Measurements from ENCODE around the gene PTPRD.
"Not testable (repeated sequence)": the region's sequence is repeated elsewhere in the genome, so short reads cannot be mapped to it uniquely, and the experiment has no call there.

Gene PTPRD

DNA sequence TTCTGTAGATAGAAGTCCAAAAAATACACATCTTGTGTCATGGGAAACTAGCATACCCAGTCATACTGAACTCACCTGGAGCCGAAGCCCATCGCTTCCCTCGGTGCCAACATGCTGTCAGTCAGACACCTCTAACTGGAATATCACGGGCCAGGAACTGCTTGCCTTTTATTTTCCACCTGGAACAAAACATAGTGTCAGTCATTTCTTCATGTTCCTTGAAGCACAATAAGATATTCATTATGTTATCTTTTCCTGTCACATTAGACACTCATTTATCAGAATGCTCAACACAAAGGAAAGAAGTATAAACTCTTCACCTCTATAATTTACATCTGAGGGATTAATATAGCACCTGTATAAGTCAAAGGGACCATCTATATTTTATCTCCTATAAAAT, 674.4 kb downstream of the PTPRD start:
- TF ChIP-seq, protein P1, sequence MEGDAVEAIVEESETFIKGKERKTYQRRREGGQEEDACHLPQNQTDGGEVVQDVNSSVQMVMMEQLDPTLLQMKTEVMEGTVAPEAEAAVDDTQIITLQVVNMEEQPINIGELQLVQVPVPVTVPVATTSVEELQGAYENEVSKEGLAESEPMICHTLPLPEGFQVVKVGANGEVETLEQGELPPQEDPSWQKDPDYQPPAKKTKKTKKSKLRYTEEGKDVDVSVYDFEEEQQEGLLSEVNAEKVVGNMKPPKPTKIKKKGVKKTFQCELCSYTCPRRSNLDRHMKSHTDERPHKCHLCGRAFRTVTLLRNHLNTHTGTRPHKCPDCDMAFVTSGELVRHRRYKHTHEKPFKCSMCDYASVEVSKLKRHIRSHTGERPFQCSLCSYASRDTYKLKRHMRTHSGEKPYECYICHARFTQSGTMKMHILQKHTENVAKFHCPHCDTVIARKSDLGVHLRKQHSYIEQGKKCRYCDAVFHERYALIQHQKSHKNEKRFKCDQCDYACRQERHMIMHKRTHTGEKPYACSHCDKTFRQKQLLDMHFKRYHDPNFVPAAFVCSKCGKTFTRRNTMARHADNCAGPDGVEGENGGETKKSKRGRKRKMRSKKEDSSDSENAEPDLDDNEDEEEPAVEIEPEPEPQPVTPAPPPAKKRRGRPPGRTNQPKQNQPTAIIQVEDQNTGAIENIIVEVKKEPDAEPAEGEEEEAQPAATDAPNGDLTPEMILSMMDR (conservative IDR thresholded peaks at IDR 0.05; ENCODE audit: low read length): no peak
- no peak for TF ChIP-seq EZH2phosphoT487 (IDR thresholded peaks at IDR 0.05; ENCODE audit: borderline replicate concordance)
- H3K9me3 ChIP-seq (ENCODE audit: insufficient read depth, low read depth, low read length): no peaks in the 10 kb centered on the region

DNA sequence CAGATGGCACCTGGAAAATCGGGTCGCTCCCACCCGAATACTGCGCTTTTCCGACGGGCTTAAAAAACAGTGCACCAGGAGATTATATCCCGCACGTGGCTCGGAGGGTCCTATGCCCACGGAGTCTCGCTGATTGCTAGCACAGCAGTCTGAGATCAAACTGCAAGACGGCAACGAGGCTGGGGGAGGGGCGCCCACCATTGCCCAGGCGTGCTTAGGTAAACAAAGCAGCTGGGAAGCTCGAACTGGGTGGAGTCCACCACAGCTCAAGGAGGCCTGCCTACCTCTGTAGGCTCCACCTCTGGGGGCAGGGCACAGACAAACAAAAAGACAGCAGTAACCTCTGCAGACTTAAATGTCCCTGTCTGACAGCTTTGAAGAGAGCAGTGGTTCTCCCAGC, 681.3 kb downstream of the PTPRD start:
- H3K9me2 ChIP-seq (replicated peaks; ENCODE audit: low read depth, low read length): not testable (repeated sequence)

More for the DNA sequence above, 674.4 kb downstream of the PTPRD start:
- no peak overlapping the region for H2AFZ ChIP-seq (ENCODE audit: low read length)
- no peak overlapping the region for H3K9ac ChIP-seq (ENCODE audit: low read depth, low read length, poor library complexity, severe bottlenecking)
- H3F3A ChIP-seq (ENCODE audit: low read depth): no peaks in the 10 kb centered on the region
- no peaks in the 10 kb centered on the region for H3K36me3 ChIP-seq (ENCODE audit: insufficient read depth, low read length)
- H4K20me1 ChIP-seq (ENCODE audit: insufficient read depth, low read length, poor library complexity, severe bottlenecking): no peaks in the 10 kb centered on the region
- no peak overlapping the region for H3K4me2 ChIP-seq (ENCODE audit: low read depth, low read length, poor library complexity, severe bottlenecking)
- no peaks in the 10 kb centered on the region for H3K27me3 ChIP-seq (ENCODE audit: insufficient read depth, low read length, poor library complexity, severe bottlenecking)
- no peaks in the 10 kb centered on the region for H3K79me2 ChIP-seq (ENCODE audit: insufficient read depth, low read length)
- H3K4me3 ChIP-seq (ENCODE audit: low read length, poor library complexity, severe bottlenecking): no peak overlapping the region
- H3K9me2 ChIP-seq (replicated peaks; ENCODE audit: low read depth, low read length): no peaks in the 10 kb centered on the region
- H3K4me1 ChIP-seq (ENCODE audit: insufficient read depth, low read length, poor library complexity, severe bottlenecking): peaks cover 8% of the 10 kb centered on the region

DNA sequence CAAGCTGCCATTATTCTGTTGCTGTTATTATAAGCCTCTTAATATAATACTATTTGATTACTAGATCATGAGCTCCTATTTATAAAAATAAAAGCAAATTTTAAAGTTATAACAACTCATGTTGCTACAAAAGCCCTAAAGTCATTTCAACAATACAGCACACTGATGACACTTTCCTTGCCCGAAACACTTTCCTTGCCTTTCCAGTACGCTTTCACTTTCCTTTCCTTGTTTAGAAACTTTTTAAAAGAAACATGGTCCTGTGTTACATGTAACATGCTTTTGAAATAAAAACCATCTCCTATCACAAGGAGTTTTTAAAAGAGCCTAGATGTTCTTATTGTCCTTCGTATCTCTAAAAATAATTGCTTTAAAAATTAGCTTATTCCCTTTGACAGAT, 688.4 kb downstream of the PTPRD start:
- no peak for TF ChIP-seq EZH2phosphoT487 (IDR thresholded peaks at IDR 0.05; ENCODE audit: borderline replicate concordance)
- TF ChIP-seq, protein P1 (conservative IDR thresholded peaks at IDR 0.05; ENCODE audit: low read length): no peak
- H2AFZ ChIP-seq (ENCODE audit: low read length): no peak overlapping the region
- no peaks in the 10 kb centered on the region for H4K20me1 ChIP-seq (ENCODE audit: insufficient read depth, low read length, poor library complexity, severe bottlenecking)
- no peaks in the 10 kb centered on the region for H3K36me3 ChIP-seq (ENCODE audit: insufficient read depth, low read length)
- H3K9me2 ChIP-seq (replicated peaks; ENCODE audit: low read depth, low read length): no peaks in the 10 kb centered on the region
- no peaks in the 10 kb centered on the region for H3K27me3 ChIP-seq (ENCODE audit: insufficient read depth, low read length, poor library complexity, severe bottlenecking)
- H3K9ac ChIP-seq (ENCODE audit: low read depth, low read length, poor library complexity, severe bottlenecking): no peak overlapping the region
- no peaks in the 10 kb centered on the region for H3K9me3 ChIP-seq (ENCODE audit: insufficient read depth, low read depth, low read length)
- no peak overlapping the region for H3K4me3 ChIP-seq (ENCODE audit: low read length, poor library complexity, severe bottlenecking)
- no peaks in the 10 kb centered on the region for H3K79me2 ChIP-seq (ENCODE audit: insufficient read depth, low read length)
- no peak overlapping the region for H3K4me2 ChIP-seq (ENCODE audit: low read depth, low read length, poor library complexity, severe bottlenecking)
- H3F3A ChIP-seq (ENCODE audit: low read depth): no peaks in the 10 kb centered on the region
- no peaks in the 10 kb centered on the region for H3K4me1 ChIP-seq (ENCODE audit: insufficient read depth, low read length, poor library complexity, severe bottlenecking)

More for the DNA sequence above, 681.3 kb downstream of the PTPRD start:
- H3K4me3 ChIP-seq (ENCODE audit: low read length, poor library complexity, severe bottlenecking); H3K4me2 ChIP-seq (ENCODE audit: low read depth, low read length, poor library complexity, severe bottlenecking); H3F3A ChIP-seq (ENCODE audit: low read depth); H3K9ac ChIP-seq (ENCODE audit: low read depth, low read length, poor library complexity, severe bottlenecking); H3K27me3 ChIP-seq (ENCODE audit: insufficient read depth, low read length, poor library complexity, severe bottlenecking); H3K79me2 ChIP-seq (ENCODE audit: insufficient read depth, low read length); H3K4me1 ChIP-seq (ENCODE audit: insufficient read depth, low read length, poor library complexity, severe bottlenecking); H2AFZ ChIP-seq (ENCODE audit: low read length); H4K20me1 ChIP-seq (ENCODE audit: insufficient read depth, low read length, poor library complexity, severe bottlenecking); H3K9me3 ChIP-seq (ENCODE audit: insufficient read depth, low read depth, low read length); H3K36me3 ChIP-seq (ENCODE audit: insufficient read depth, low read length): not testable (repeated sequence)

DNA sequence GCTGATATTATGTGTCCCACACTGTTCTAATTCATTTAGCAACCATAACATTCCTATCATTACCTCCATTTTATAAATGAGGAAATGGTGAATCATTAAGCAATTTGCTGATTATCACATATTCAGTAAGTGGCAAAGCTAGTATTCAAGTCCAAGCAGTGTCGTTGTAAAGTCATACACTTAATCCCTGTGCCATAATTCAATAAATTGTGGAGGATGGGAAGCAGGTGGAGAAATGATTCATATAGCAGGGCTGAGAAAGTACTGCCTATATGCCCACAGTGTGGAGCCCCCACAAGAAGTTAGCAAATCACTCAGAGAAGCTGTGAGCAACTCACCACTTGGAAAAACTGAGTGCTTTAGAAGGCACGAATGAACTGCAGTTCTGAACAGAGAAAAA, 691.0 kb downstream of the PTPRD start:
- Histone ChIP-seq H3K9me2 (replicated peaks; ENCODE audit: low read depth, low read length) (no peaks in the 10 kb centered on the region), H3K79me2 (ENCODE audit: insufficient read depth, low read length) (no peaks in the 10 kb centered on the region), H4K20me1 (ENCODE audit: insufficient read depth, low read length, poor library complexity, severe bottlenecking) (no peaks in the 10 kb centered on the region), H2AFZ (ENCODE audit: low read length) (no peak overlapping the region), H3K9ac (ENCODE audit: low read depth, low read length, poor library complexity, severe bottlenecking) (no peak overlapping the region), H3K4me3 (ENCODE audit: low read length, poor library complexity, severe bottlenecking) (no peak overlapping the region), H3K36me3 (ENCODE audit: insufficient read depth, low read length) (no peaks in the 10 kb centered on the region), H3K9me3 (ENCODE audit: insufficient read depth, low read depth, low read length) (no peaks in the 10 kb centered on the region), H3K27me3 (ENCODE audit: insufficient read depth, low read length, poor library complexity, severe bottlenecking) (no peaks in the 10 kb centered on the region), H3K4me2 (ENCODE audit: low read depth, low read length, poor library complexity, severe bottlenecking) (no peak overlapping the region), H3F3A (ENCODE audit: low read depth) (no peaks in the 10 kb centered on the region), H3K4me1 (ENCODE audit: insufficient read depth, low read length, poor library complexity, severe bottlenecking) (no peaks in the 10 kb centered on the region)
- TF ChIP-seq EZH2phosphoT487 (IDR thresholded peaks at IDR 0.05; ENCODE audit: borderline replicate concordance): no peak
- TF ChIP-seq, protein P1 (conservative IDR thresholded peaks at IDR 0.05; ENCODE audit: low read length): no peak

Data from Loucy (cell line).